ENCODE data around the gene ITGA3.

GRCh38 chr17:50129728-50130558, 74.0 kb downstream of the ITGA3 start, which contains the start of gene SAMD14:
- no peak for TF ChIP-seq POLR2A (IDR thresholded peaks at IDR 0.05)
- no peak for TF ChIP-seq CTCF (IDR thresholded peaks at IDR 0.05)
